GM21381 (cell line): ENCODE results near the gene PAXIP1.

ENCODE experiments used
- ATAC-seq: cut with Tn5 transposase; IDR thresholded peaks from one replicate; pipeline ENCODE4 v1.9.1; 2021; ENCODE audit warnings: mild to moderate bottlenecking, moderate library complexity; ENCODE audit not compliant: unreplicated experiment

The PAXIP1 gene

DNA sequence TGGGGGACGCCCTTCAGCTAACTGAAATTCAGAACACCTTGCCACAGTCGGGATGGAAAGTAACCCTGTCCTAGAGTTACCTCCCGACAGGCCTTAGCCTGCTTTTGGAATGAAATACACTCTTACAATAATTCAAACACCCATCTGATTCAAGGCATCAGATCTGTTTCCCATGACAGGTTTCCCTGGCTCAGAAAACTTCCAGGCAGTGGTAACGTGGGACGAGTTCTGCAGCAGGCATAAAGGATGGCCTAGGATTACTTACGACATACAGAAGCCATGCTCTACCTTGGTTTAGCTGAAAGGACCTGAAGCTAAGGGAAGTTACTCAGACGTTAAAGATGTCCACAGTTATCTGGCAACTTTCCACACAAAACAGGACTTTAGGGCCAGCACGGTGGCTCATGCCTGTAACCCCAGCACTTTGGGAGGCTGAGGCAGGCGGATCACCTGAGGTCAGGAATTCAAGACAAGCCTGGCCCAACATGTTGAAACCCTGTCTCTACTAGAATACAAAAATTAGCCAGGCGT is 5.0 kb downstream of the PAXIP1 start:
- no peak for ATAC-seq

DNA sequence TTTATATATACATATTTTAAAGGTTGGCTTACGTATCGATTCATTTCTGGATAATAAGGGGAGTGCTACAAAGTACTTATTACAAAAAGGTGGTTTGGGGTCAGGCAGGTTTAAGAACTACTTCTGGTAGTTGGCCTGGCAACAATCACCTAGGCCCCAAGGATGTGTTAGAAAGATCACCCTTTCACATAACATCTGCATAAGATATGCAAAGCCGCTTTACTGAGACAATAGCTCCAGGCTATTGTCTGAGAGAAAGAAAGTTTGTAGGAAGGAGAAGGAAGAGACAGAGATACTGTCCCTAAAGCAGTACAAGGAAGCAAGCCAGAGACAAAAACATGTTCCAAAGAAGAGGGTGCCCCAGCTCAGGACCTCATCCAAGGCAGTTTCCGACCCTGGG is 6.2 kb downstream of the PAXIP1 start:
- no peak for ATAC-seq

DNA sequence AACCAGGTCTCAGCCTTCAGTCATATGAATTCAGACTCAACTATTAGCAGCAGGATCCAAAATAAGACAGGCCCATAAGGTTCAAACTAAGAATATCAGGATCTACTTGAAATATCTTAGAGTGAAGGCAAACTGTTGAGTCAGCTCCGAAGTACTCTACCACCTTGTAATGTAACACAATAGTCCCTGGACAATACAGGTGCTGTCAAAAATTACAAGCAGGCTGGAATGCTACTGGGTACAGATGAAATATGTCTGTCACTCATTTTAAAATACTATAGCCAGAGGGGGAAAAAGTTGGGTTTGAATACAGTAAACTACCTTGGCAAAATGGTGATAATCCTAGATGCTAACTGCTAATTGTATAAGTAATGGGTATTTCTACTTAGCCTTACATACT is 6.8 kb downstream of the PAXIP1 start:
- no peak for ATAC-seq

DNA sequence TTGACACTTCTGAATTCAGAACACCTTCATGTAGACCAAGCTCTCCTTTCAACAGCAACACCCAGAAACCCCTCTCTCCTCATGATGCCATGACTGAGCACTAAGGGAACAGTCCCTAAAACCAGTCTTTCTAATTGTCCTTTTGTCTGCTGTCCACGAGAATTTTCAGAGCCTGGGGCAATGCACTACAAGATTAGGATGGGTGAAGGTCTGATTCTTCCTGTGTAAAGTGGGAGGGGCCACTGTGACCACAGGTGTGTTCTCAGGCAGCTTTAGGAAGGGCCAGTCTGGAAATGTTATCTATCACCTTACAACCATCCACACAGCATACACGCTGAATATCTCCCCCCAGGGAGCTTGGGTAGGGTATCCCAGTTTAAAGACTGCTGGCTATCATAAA is 7.9 kb downstream of the PAXIP1 start:
- no peak for ATAC-seq

DNA sequence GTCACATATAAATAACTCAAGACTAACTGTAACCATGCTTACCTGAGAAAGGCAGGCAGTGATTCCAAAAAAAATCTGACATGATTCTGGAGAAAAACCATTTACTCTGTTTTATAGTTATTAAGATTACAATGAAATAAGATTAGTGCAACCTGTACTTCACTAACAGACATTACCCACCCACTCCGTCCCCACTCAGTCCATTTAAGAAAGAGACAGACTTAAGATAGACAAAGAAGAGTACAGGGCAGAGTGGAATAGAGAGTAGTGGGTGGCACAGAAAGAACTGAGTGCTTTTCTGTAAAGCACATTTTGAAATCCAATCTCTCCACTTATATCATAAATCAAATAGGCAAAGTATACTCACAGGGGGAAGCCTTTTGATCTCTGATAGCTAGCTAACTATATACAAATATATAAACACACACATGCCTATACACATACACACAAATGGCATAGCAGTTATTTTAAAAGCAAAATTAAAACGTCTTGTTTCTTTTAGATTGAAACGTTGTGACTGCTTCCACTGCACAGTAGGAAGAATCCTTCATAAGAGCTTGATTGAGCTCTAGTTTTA is 11.9 kb downstream of the PAXIP1 start:
- ATAC-seq, result no peak

DNA sequence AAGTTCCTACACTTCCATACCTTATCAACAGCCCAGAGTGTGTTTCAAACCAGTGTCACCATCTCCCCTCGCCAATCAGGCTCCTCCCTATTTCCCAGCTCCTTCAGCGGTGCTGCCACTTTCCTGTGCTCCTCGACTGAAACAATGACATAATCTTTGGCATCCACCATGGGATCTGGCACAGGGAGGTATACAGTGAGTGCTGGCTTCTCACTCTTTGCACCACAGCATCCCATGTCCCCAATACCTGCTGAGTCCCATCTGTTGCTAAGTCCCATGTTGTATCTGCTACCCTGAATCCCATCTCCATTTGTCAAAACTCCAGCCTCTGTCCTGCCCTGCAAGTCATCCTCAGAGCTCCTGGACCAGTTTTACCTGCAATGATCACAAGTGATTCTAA is 15.4 kb downstream of the PAXIP1 start:
- no peak for ATAC-seq

DNA sequence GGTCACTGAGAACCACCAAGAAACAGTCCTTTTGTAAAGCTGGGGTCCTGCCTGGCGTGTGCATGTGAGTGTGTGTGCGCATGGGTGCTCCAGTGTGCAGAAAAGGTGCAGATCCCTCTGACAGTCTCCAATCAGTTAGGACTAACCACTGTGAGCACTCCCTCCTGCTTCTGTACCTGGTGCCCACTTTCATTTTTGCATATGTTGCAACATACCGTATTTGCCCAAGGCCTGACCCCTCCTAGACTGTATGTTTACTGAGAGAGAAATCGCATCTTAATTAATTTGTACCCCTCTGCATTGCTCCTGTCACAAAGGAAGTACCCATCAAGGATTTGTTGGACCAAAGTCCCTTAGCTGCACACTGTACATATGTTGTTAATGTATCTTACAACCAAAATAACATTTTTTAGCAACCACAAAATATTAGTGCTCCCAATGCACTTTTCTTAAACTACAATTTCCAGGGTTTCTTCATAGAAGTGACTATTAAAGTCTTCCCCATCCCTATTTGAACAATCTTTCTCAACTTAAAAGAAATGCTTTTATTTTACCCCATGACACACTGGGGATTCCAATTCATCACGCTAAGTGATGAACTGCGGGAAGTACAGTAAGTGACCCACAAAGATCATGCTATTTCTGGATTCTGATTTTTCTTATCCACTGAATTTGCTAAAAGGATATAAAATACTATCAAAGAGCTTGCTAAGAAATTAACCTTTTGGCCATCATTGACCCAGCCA is 16.6 kb downstream of the PAXIP1 start:
- ATAC-seq, result no peak

DNA sequence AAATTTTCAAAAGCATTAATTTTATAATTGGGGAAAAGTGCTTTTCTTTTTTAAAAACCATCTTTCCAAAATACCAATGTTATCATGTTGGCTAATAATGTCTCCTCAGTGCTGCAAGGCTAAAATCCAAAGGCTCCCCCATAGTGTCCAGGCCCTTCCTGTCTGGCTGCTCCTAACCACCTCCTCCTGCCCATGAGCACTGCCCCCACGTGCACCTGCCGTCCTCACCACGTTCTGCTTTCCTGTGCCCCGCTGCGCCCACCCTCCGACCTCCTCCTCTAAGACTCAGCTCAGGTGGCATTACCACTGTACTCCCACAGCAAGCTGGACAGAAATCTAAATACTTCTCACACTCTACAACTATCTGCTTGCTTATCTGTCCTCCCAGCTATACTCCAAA is 17.7 kb downstream of the PAXIP1 start:
- ATAC-seq, result no peak

DNA sequence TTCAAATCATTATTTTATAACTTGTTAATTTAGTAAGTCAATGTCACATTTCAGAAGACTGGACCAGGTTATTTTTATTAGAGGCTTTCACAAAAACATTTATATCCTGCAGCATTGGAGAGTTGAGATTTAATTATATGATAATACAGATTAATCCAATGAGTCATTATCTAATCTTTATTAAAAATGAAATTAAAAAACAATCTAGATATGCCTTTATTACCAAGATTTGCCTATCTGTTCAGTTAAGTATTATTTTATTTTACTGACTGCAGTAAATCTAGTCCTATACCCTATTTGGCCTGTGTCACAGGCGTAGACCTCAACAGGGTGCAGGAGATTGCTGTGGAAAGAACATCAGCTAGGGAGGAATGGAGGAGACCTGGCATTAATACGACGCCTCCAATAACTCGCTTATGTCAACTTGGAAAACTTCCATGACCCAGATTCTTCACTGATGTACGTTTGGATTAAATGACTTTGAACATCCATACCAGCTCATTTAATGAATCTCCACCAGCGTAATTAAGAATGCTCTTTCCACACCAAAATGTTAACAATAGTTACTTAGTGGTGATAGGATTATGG is 18.2 kb downstream of the PAXIP1 start:
- no peak for ATAC-seq

DNA sequence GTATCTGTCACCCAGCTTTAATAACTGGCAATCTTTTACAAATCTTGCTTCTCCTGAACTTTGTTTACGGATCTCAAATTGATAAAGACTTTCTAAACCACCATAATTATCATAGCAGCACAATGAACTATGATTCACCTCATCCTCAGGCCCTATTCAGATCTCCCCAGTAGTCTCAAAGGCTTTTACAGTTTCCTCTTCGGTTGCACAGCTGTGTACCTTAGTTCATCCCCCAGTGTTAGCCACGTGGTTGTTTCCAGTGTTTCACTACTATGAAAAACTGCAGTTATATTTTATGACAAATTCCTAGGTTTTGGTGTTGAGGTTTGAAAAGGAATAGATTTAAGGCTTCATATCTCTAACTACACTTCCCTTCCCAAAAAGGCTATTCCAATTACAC is 24.9 kb downstream of the PAXIP1 start:
- ATAC-seq, result no peak

DNA sequence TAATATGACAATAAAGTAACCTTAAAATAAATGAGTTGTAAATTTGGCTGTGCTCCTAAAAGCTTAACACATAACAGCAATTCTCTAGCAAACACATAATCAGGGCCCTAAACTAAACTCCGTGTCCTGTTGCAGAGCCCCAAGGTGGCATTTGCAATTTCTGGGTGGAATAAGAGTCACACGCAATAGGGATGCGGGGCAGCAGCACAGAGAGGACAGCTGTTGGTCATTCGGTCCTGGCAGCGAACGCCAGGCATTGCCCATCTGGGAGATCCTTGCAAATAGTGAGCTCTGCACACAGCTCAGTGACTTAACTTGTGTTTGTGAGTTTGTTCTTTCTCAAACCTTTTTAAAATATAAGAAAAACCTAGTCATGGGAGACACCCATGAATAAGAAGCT is 25.7 kb downstream of the PAXIP1 start:
- no peak for ATAC-seq

DNA sequence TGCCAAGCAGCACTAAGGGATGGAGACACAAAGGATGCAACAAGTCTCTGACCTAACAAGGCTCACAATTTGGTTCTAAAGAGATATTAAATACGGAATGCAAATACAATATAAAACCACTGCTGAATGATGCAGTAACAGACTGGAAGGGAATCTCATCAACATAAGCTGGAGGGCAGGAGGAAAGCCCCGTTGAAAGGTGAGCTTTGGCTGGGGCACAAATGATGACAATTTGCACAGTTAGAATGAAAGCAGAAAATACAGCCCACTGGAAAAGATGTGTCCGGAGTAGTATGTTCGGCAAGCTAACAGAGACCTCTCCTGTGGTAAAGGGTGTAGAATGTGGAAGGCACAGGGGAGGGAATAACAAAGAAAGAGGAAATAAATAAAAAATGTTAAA is 26.1 kb downstream of the PAXIP1 start:
- no peak for ATAC-seq

DNA sequence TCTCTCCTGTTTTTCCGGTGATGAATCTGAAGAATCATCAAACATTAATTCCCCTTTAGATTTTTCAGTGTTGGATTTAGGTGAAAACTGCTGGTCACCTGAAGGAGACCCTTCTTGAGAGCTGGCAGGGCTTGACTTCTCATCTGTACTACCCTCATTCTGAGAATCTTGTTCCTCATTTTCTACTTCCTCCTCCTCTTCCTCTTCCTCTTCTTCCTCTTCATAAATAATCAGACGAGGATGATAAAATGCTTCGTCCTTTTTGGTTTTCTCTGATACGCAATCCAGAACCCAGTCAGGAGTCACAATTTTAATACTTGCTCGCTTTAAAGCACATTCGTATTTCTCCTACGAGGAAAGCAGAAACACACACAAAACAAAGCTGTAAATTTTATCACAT is 26.9 kb downstream of the PAXIP1 start:
- no peak for ATAC-seq

DNA sequence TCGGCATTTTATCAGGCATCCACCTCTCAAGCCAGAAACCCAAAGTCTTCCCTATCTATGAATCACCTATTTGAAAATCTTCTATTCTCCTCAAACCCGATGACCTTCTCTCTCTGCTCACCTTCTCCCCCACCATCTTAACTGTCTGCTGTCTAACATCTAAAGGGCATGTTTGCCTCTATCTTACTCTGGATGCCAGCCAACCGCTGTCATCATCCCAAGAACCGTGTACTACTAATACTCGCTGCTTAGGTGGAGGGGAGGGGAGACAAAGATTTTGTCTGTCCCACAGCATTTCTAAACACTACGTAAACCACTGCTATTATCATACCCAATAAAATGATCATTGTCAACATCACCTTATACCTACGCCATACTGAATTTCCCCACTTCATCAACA is 29.5 kb downstream of the PAXIP1 start:
- no peak for ATAC-seq

DNA sequence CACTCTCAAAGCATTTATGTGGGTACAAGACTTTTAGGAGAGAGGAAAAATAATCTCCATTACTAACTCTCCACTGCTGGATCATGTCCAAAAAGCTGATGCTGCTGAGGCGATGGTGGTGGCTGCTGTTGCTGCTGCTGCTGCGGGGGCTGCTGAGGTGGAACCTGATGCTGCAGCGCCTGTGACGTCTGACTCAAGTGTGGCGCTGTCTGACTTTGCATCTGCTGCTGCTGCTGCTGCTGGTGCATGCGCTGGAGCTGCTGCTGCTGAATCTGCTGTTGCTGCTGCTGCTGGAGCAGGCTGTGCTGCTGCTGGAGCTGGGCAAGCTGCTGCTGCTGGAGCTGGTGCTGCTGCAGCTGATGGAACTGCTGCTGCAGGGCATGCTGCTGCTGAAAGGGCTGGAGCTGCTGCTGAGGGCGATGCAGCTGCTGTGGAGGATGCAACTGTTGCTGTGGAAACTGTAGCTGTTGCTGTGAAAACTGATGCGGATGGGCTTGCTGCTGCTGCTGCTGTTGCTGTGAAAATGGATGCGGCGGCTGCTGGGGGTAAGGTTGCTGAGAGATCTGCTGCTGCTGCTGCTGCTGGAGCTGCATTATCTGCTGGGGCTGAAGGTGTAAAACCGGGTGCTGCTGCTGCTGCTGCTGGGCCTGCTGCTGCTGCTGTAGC is 34.5 kb downstream of the PAXIP1 start:
- no peak for ATAC-seq

DNA sequence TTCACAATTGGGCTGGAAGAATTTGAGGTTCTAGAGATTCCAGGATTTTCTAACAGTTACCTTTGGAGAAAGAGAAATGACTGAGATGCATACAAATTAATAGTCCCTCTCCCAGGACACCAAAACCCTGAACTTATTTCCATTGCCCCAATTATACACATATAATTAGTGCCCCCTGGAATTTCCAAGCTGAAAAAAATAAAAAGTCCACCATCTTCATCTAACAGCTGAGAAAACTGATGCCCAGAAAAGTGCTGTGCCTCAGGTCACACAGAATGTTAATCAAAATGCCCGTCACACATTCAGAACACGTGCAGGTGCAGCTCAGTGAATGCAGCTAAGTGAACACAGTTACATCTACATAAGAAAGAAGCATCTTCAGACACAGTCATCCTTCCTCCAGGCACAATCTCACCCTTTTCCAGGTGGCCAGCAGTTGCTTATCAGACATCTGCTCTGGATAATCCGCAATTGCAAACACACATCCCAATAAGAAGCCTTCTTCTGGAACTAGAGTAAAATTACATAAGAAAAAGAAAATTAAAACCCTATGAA is 35.4 kb downstream of the PAXIP1 start:
- ATAC-seq, result no peak

DNA sequence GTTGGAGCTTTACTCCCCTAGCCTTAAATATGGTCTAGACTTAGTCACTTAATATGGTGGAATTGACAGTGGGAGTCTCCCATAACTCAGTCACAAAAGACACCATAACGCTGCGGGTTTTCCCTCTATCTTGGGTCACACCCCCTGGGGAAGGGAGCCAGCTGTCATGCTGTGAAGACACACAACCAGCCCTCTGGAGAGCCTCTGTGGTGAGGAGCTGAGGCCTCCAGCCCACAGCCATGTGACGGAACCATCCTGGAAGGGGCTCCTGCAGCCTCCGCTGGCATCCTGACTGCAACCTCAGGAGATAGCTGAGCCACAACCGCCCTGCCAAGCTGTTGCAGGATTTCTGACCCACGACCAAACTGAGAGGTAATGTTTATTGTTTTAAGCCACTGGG is 37.9 kb downstream of the PAXIP1 start:
- no peak for ATAC-seq

DNA sequence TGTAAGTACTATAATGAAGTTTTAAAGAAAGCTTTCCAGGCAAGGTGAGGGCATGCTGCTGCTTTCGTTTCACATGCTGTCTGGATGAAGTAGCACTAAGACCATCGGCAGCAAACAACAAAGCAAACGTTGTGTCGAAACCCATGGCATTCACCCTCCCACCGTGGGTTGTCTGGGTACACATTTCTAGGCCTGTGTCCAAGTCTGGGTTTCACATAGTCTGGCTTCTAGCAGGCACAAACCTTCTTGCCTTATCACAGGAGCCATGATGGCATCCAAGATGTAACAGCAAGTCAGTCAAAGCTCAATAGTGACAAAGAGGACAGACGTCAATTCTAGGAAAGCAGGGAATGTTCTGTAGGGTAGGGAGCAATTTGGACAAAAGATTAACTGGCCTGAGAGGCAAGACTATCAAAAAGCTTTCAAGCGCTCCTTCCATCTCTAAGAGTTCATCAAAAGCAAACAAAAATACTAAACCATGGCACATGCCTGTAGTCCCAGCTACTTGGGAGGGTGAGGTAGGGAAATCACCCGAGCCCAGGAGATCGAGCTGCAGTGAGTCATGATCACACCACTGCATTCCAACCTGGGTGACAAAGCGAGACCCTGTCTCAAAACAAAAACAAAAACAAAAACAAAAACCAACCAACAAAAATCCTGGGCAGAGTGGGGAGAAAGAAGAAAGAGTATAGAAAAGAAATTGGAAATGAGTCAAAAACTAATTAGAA is 42.7 kb downstream of the PAXIP1 start:
- ATAC-seq, result no peak

DNA sequence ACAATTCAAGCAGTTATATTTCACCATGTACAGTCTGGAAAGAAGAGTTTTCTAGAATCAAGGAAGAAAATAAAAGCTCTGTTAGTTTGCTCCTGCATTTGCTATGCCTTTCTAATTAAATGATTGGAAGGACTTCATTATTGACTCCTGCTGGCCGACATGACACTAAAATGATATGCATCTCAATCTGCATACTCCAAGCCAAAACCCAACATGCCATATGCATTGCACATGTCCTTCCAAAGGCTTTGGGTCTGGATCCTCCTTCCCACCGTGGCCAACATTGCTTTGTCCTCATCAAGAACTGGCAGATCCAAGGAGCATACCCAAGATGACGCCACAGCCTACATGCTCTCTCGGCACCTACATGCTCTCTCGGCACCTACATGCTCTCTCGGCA is 46.5 kb downstream of the PAXIP1 start:
- ATAC-seq, result no peak

DNA sequence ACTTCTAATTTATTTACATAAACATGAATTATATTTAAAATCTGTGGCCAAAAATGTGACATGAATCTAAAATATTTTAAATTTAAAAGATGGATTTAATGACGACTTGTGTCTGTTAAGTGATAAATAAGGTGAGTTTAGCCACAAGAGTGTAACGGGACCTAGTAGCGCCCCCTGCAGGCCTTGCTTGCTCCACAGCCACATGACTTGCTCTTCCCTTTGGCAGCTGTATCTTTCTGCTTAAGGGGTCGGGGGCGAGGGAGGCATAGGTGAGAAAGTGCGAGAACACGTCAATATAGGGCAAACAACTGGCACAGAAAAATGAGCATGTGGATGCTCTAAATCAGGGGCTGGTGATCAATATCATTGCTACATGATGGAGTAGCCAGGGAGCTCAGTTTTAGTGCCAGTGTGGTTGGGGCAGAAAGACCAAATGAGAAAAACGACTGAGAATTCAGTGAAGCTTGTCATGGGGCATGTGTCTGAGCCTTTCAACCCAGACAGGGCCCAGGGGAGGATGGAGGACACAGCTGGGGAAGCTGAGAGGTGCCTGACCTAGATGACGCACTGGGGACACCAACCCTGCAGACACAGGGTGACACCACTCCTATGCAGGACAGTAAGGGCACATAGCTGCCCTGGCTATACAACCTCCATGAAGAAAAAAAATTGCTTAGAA is 49.8 kb downstream of the PAXIP1 start:
- ATAC-seq, result no peak
